Osteoblast (primary cell): ENCODE data around the gene FKBP10. TPM values are rescaled to one million over a fixed set of nuclear protein-coding genes. Genes with fewer than 3 reads are reported as not detected.

ENCODE experiments used
- DNase-seq: peaks from one replicate; pipeline ENCODE4 v3.0.0; 2011; ENCODE audit warnings: low spot score, mixed read lengths; ENCODE audit not compliant: insufficient read length; ENCODE audit errors: missing footprints
- H2AFZ ChIP-seq: 2 replicates; pipeline ENCODE4 v1.6.0; 2011; ENCODE audit warnings: mild to moderate bottlenecking, low read length
- H3K27ac ChIP-seq: 2 replicates; pipeline ENCODE4 v1.5.1; 2011; ENCODE audit warnings: mild to moderate bottlenecking, low read depth, low read length, moderate library complexity
- H3K27me3 ChIP-seq: 2 replicates; pipeline ENCODE4 v1.6.0; 2012; ENCODE audit warnings: mild to moderate bottlenecking, control low read depth, inconsistent platforms, low read length, moderate library complexity; ENCODE audit not compliant: insufficient read depth
- H3K36me3 ChIP-seq: 2 replicates; pipeline ENCODE4 v1.5.1; 2011; ENCODE audit warnings: mild to moderate bottlenecking, low read length, control low read depth, moderate library complexity; ENCODE audit not compliant: insufficient read depth
- H3K4me1 ChIP-seq: 2 replicates; pipeline ENCODE4 v1.5.1; 2011; ENCODE audit warnings: mild to moderate bottlenecking, low read length, control low read depth, moderate library complexity; ENCODE audit not compliant: insufficient read depth
- H3K4me2 ChIP-seq: 2 replicates; pipeline ENCODE4 v1.6.0; 2011; ENCODE audit warnings: mild to moderate bottlenecking, low read length; ENCODE audit not compliant: insufficient read depth
- H3K4me3 ChIP-seq: fragments of 200-600 bp; sonication (generic); 3 replicates; pipeline ENCODE4 v1.5.1; 2012; ENCODE audit warnings: mild to moderate bottlenecking, low read length, inconsistent platforms; ENCODE audit not compliant: insufficient read depth
- H3K79me2 ChIP-seq: 2 replicates; pipeline ENCODE4 v1.6.0; 2012; ENCODE audit warnings: mild to moderate bottlenecking, low read length, control low read depth, inconsistent platforms; ENCODE audit not compliant: insufficient read depth
- H3K9me3 ChIP-seq: 2 replicates; pipeline ENCODE4 v1.5.1; 2011; ENCODE audit warnings: low read depth, low read length, control low read depth
- H4K20me1 ChIP-seq: 2 replicates; pipeline ENCODE4 v1.6.0; 2012; ENCODE audit warnings: mild to moderate bottlenecking, low read length, control low read depth; ENCODE audit not compliant: insufficient read depth
- total RNA-seq: library from RNA; depleted of rRNA; stranded (reverse); fragments of >200 nt; gene quantifications from 2 replicates; pipeline ENCODE4 v1.2.3, GENCODE V29; 2012
- TF ChIP-seq, protein P1 (sequence below): IDR thresholded peaks from 2 replicates; pipeline ENCODE4 v1.5.1; 2011; ENCODE audit warnings: mild to moderate bottlenecking, low read depth, low read length, moderate library complexity; ENCODE audit errors: extremely low read depth

Gene FKBP10
- total RNA-seq, 1 donor: 396 TPM

GRCh38 chr17:41803049-41804020, 9.5 kb upstream of the FKBP10 start:
- Histone ChIP-seq H4K20me1 (peaks cover 13% of the 10 kb centered on the region), H3K4me3 (no peak overlapping the region), H2AFZ (no peak overlapping the region), H3K27ac (no peak overlapping the region), H3K4me2 (no peak overlapping the region), H3K79me2 (no peaks in the 10 kb centered on the region), H3K36me3 (peaks cover 28% of the 10 kb centered on the region), H3K27me3 (no peaks in the 10 kb centered on the region), H3K4me1 (peaks cover 4% of the 10 kb centered on the region), H3K9me3 (no peaks in the 10 kb centered on the region)
- DNase-seq: peak; percentile 71
- TF ChIP-seq, protein P1, sequence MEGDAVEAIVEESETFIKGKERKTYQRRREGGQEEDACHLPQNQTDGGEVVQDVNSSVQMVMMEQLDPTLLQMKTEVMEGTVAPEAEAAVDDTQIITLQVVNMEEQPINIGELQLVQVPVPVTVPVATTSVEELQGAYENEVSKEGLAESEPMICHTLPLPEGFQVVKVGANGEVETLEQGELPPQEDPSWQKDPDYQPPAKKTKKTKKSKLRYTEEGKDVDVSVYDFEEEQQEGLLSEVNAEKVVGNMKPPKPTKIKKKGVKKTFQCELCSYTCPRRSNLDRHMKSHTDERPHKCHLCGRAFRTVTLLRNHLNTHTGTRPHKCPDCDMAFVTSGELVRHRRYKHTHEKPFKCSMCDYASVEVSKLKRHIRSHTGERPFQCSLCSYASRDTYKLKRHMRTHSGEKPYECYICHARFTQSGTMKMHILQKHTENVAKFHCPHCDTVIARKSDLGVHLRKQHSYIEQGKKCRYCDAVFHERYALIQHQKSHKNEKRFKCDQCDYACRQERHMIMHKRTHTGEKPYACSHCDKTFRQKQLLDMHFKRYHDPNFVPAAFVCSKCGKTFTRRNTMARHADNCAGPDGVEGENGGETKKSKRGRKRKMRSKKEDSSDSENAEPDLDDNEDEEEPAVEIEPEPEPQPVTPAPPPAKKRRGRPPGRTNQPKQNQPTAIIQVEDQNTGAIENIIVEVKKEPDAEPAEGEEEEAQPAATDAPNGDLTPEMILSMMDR: no peak

DNA sequence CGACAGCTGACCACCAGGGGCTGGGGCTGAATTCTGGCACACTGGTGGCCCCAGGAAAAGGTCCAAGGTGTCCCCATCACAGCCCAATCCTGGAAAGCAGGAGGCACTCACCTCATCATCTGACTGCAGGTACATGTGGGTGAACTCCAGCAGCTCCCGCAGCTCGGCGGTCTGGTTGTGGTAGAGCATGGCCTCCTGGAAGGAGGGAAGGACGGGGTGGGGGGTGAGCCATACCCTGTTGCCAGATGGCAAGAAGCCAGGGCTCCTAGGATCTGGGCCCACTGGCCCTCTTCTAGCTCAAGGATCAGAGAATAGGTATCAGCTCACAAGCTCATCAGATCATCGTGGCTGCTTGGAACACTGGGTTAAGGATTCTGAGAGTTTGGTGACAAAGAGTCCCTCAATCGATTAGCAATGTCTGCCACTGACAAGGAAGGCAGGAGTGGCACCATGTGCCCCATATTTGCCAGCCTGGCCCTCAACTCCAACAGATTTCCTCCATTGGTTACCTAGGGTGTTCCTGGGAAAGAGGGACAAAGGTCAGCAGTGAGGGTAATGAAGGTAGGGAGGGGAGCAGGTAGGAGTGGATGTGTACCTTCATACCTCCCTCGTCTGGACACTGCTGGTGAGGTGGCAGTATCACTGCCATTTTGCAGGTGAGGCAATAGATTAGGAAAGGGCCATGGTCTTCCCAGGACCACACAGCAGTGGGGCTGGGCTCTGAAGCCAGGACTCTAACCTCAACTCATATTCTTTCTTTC, 5.9 kb upstream of the FKBP10 start:
- Histone ChIP-seq H3K36me3 (peaks cover 32% of the 10 kb centered on the region), H3K27ac (no peak overlapping the region)
- TF ChIP-seq, protein P1: no peak

DNA sequence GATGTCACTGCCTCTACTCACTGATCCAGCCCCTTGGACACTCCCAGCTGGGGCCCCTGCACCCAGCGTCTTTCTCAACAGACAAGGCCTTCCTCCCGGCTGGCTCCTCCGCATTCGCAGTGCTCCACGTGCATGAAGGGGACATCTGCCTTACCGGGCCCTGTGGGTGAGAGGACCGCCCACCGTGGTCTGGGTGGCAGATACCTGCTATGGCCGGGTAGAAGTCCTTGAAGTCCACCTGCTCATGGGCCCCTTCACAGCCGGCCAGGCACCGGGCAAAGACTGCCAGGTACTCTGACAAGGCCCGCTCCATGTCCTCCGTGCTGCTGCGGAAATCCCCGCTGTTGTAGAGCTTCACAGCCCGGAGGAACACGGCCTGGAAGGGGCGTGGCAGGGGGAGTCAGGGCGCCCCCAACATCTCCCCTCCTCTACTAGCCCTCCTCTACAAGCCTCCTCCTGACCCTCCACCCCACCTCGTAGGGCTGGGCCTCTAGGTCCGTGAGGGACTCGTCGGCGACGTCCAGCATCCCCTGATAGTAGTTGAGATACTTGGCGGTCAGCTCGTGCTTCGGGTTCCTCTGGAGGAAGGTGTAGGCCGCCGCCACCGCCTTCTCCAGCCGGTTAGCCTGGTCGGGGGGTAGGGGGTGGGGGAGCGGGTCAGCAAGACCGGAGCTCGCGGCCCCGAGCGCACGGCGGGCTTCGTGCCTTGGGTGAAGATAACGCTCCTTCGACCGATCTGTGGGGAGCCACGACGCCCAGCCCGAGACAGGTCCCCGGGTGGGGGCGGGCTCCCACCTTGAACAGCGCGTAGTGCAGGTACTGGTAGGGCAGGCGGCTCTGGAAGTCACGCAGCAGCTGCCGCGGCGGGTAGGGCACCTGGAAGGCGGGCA, 1.9 kb upstream of the FKBP10 start:
- Histone ChIP-seq H3K4me2 (peak overlapping the region; percentile 88), H3K27ac (peak overlapping the region; percentile 53), H3K36me3 (peaks cover 22% of the 10 kb centered on the region), H3K4me1 (peaks cover 26% of the 10 kb centered on the region), H2AFZ (peak overlapping the region; percentile 98), H3K79me2 (peaks cover 56% of the 10 kb centered on the region), H4K20me1 (peaks cover 41% of the 10 kb centered on the region), H3K27me3 (no peaks in the 10 kb centered on the region), H3K4me3 (peak overlapping the region; percentile 85), H3K9me3 (no peaks in the 10 kb centered on the region)
- TF ChIP-seq, protein P1: no peak
- DNase-seq: peak; percentile 84

More for the DNA sequence above, 5.9 kb upstream of the FKBP10 start:
- peak; percentile 44 for DNase-seq
- H3K9me3 ChIP-seq: no peaks in the 10 kb centered on the region
- H4K20me1 ChIP-seq: peaks cover 34% of the 10 kb centered on the region
- no peak overlapping the region for H3K4me3 ChIP-seq
- no peaks in the 10 kb centered on the region for H3K27me3 ChIP-seq
- H3K4me1 ChIP-seq: peaks cover 11% of the 10 kb centered on the region
- peaks cover 19% of the 10 kb centered on the region for H3K79me2 ChIP-seq
- no peak overlapping the region for H2AFZ ChIP-seq
- no peak overlapping the region for H3K4me2 ChIP-seq
